HEK293T (cell line): ENCODE measurements around the gene KCNJ5.

Experiments
- CTCF ChIA-PET: fragments of 350-600 bp; formaldehyde crosslinking; extraction: SDS; loops from one replicate; lab custom pipeline; 2021; ENCODE audit warnings: antibody characterized with exemption, inconsistent platforms; lab: Yijun Ruan, JAX
- POLR2A ChIA-PET: fragments of 350-600 bp; formaldehyde crosslinking; extraction: SDS; loops from one replicate; lab custom pipeline; 2020; ENCODE audit warnings: antibody characterized with exemption, inconsistent platforms; lab: Yijun Ruan, JAX
- DNase-seq: peaks from one replicate; pipeline ENCODE4 v3.0.0; 2012; ENCODE audit warnings: mixed read lengths; ENCODE audit errors: extremely low spot score
- ARNT ChIP-seq: fragments of 450-650 bp; IDR thresholded peaks from 2 replicates; pipeline ENCODE4 v1.6.1; 2017; ENCODE audit warnings: mild to moderate bottlenecking
- BHLHE40 ChIP-seq: fragments of 450-650 bp; IDR thresholded peaks from 2 replicates; pipeline ENCODE4 v1.6.1; 2016; ENCODE audit warnings: mild to moderate bottlenecking, moderate library complexity, borderline replicate concordance
- CTBP1 ChIP-seq: fragments of 450-650 bp; IDR thresholded peaks from 2 replicates; pipeline ENCODE4 v1.6.1; 2016; ENCODE audit warnings: borderline replicate concordance
- ELF4 ChIP-seq: fragments of 450-650 bp; IDR thresholded peaks from 2 replicates; pipeline ENCODE4 v1.6.1; 2017; ENCODE audit warnings: antibody characterized with exemption
- FOXA1 ChIP-seq: fragments of 450-650 bp; IDR thresholded peaks from 2 replicates; pipeline ENCODE4 v1.6.1; 2016; ENCODE audit warnings: mild to moderate bottlenecking
- FOXK2 ChIP-seq: fragments of 450-650 bp; IDR thresholded peaks from 2 replicates; pipeline ENCODE4 v1.6.1; 2016; ENCODE audit warnings: mild to moderate bottlenecking
- FOXM1 ChIP-seq: fragments of 450-650 bp; IDR thresholded peaks from 2 replicates; pipeline ENCODE4 v1.6.1; 2017; ENCODE audit warnings: mild to moderate bottlenecking, borderline replicate concordance
- HDGF ChIP-seq: fragments of 450-650 bp; IDR thresholded peaks from 2 replicates; pipeline ENCODE4 v1.6.1; 2017; ENCODE audit warnings: antibody characterized with exemption, borderline replicate concordance
- L3MBTL2 ChIP-seq: fragments of 450-650 bp; conservative IDR thresholded peaks from 2 replicates; pipeline ENCODE4 v1.6.1; 2016; ENCODE audit warnings: mild to moderate bottlenecking
- LEF1 ChIP-seq: fragments of 450-650 bp; IDR thresholded peaks from 2 replicates; pipeline ENCODE4 v1.6.1; 2017; ENCODE audit warnings: mild to moderate bottlenecking, borderline replicate concordance
- NFRKB ChIP-seq: fragments of 450-650 bp; IDR thresholded peaks from 2 replicates; pipeline ENCODE4 v1.6.1; 2016; ENCODE audit warnings: mild to moderate bottlenecking, moderate library complexity
- SP1 ChIP-seq: fragments of 450-650 bp; IDR thresholded peaks from 2 replicates; pipeline ENCODE4 v1.6.1; 2017
- SUZ12 ChIP-seq: fragments of 450-650 bp; IDR thresholded peaks from 2 replicates; pipeline ENCODE4 v1.6.1; 2016; ENCODE audit warnings: mild to moderate bottlenecking
- TARDBP ChIP-seq: fragments of 450-650 bp; IDR thresholded peaks from 2 replicates; pipeline ENCODE4 v1.6.1; 2016
- ZNF384 ChIP-seq: fragments of 450-650 bp; IDR thresholded peaks from 2 replicates; pipeline ENCODE4 v1.6.1; 2016
- TF ChIP-seq, protein P1 (sequence below): fragments of 450-650 bp; IDR thresholded peaks from 2 replicates; pipeline ENCODE4 v1.6.1; 2016

KCNJ5 gene

DNA sequence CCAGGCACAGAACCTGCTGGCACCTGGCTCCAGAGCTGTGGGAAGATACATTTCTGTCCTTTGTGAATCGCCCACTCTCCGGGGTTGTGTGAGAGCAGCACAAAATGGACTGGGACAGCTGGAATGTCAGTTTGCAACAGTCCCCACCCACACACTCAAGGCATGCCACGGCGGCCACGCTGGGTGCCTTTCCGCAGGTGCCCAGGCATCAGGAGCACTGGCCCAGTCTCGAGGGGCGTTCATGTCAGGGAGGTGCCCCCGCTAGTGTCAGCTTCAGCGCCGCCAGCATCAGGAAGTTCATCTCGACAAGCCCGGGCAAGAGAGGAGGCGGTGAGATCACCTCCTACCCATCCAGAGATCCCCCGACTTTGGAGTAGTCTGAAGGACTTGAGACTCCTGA lies 49.4 kb downstream of the KCNJ5 start:
- no peak for TF ChIP-seq NFRKB
- no peak for TF ChIP-seq FOXM1
- TF ChIP-seq, protein P1, sequence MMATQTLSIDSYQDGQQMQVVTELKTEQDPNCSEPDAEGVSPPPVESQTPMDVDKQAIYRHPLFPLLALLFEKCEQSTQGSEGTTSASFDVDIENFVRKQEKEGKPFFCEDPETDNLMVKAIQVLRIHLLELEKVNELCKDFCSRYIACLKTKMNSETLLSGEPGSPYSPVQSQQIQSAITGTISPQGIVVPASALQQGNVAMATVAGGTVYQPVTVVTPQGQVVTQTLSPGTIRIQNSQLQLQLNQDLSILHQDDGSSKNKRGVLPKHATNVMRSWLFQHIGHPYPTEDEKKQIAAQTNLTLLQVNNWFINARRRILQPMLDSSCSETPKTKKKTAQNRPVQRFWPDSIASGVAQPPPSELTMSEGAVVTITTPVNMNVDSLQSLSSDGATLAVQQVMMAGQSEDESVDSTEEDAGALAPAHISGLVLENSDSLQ: no peak
- ChIA-PET POLR2A (no interaction called here), CTCF (no interaction called here)
- DNase-seq: no peak

GRCh38 chr11:128941110-128941509 lies 50.0 kb downstream of the KCNJ5 start:
- ChIA-PET CTCF (interaction anchor here (0.6 to 1.2 kb wide), 2 partner anchors 55 to 222 kb away, joined by 3 read pairs; no protein-coding TSS in a partner anchor), POLR2A (no interaction called here)
- TF ChIP-seq ZNF384 (no peak), FOXA1 (no peak), L3MBTL2 (no peak), SP1 (no peak), BHLHE40 (no peak), ARNT (no peak), TARDBP (no peak), SUZ12 (no peak), ELF4 (no peak), LEF1 (no peak), NFRKB (no peak), HDGF (no peak), CTBP1 (no peak), FOXM1 (no peak), FOXK2 (no peak)
- TF ChIP-seq, protein P1: no peak
- DNase-seq: no peak

DNA sequence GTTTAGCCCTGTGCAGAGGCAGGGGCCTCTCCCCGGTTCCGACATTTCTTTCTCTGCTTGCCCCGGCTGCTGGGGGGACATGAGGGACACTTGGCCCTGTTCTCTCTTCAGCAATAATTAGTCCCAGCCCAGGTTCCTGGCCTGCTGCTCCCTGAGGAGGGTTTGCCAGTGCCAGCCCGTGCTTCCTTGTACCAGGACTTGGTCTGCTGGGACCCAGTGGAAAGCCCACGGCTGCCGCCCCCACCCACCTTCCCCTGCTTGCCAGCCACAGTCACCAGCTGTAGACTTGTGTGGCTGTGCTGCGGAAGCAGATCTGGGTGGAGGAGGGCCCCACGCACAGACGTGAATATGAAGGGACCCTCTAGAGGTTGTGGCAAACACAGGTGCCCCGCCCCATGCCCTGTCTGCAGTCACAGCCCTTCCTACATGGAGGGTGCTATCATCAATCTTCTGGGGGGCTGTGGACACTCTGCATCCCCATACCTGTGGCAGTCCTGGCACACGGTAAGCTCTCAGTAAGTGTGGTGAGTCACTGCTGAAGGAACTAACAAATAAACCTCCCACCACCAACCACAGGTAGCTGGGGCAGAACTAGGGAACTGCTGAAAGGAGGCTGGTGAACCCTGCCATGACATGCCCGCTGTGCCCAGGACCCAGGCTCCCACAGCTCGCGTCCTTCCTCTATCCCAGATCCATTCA lies 50.6 kb downstream of the KCNJ5 start:
- CTCF ChIA-PET: interaction anchor here (0.6 to 1.2 kb wide), 3 partner anchors 15 to 222 kb away, joined by 3 read pairs; no protein-coding TSS in a partner anchor
- DNase-seq: no peak
- no peak for TF ChIP-seq FOXK2
- TF ChIP-seq FOXM1: no peak
- TF ChIP-seq NFRKB: no peak
- TF ChIP-seq ARNT: no peak
- TF ChIP-seq TARDBP: no peak
- no peak for TF ChIP-seq L3MBTL2
- no peak for TF ChIP-seq ELF4
- TF ChIP-seq SUZ12: no peak
- no peak for TF ChIP-seq BHLHE40
- TF ChIP-seq ZNF384: no peak
- TF ChIP-seq SP1: no peak
- no peak for TF ChIP-seq LEF1
- TF ChIP-seq, protein P1: no peak
- POLR2A ChIA-PET: no interaction called here

- CTCF ChIA-PET: interaction anchor here (1.1 to 1.2 kb wide), 2 partner anchors 14 to 56 kb away, joined by 3 read pairs; no protein-coding TSS in a partner anchor
- no peak for TF ChIP-seq CTBP1
- no peak for TF ChIP-seq HDGF
- TF ChIP-seq ZNF384: no peak
- no peak for TF ChIP-seq TARDBP
- no peak for DNase-seq
- POLR2A ChIA-PET: no interaction called here
Observed at GRCh38 chr11:128942272-128942612, 51.1 kb downstream of the KCNJ5 start.

DNA sequence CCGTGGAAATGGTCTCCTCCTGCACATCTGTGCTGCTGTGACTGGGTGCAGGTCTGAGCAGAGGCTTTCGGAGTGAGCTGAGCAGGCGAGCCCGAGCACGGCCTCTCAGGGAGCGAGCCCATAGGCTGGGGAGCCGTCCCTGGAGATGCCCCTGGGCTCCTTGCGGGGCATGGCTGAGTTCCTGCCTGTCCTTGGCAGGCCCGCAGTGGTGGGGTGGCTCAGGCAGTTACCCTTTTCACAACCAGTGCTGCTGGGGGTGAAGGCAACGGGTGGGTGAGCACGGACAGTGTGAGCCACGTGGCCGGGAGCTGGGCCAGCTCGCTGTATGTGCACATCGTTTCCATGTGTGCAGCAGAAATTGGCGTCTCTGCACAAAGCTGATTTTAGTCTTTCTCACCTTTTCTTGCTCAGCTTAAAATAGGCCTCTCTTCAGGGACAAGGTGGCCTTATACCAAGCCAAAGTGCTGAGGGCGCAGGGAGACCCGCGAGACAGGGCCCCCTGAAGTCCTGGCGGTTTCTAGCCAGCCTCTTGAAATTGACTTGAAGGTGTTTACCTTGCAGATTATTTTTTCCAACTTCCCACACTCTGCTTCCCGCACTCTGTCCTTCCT lies 51.8 kb downstream of the KCNJ5 start, which contains the start of gene TP53AIP1:
Gene TP53AIP1 (minus strand): TSS at position 55 of the 611 bp plus-strand sequence. CDS start 5,053 bp downstream, outside the sequence.
- POLR2A ChIA-PET: no interaction called here
- CTCF ChIA-PET: interaction anchor here (0.5 to 2.6 kb wide), 3 partner anchors 14 to 61 kb away, joined by 3 to 10 read pairs (median 4); no protein-coding TSS in a partner anchor
- TF ChIP-seq, protein P1: no peak
- TF ChIP-seq FOXA1 (no peak), BHLHE40 (no peak), LEF1 (no peak), L3MBTL2 (no peak), ZNF384 (no peak), CTBP1 (no peak), SUZ12 (no peak), TARDBP (no peak), FOXM1 (no peak), ARNT (no peak), ELF4 (no peak), FOXK2 (no peak), SP1 (no peak), NFRKB (no peak), HDGF (no peak)
- DNase-seq: no peak
